Nephron (organoid): ENCODE data around the gene THBD.

ENCODE experiments used
- H3K27ac Mint-ChIP-seq, 3 experiments: 2 replicates each; pipeline ENCODE4 v1.8.0; 2020; ENCODE audit warnings: mixed read lengths in 3 of 3, mild to moderate bottlenecking in 2 of 3, moderate library complexity in 1 of 3
- H3K27me3 Mint-ChIP-seq: 2 replicates; pipeline ENCODE4 v1.8.0; 2021; ENCODE audit warnings: low read depth, mild to moderate bottlenecking, moderate library complexity, mixed read lengths
- H3K36me3 Mint-ChIP-seq: 2 replicates; pipeline ENCODE4 v1.8.0; 2020; ENCODE audit warnings: low read depth, mixed read lengths
- H3K4me1 Mint-ChIP-seq: 2 replicates; pipeline ENCODE4 v1.8.0; 2020; ENCODE audit warnings: mixed read lengths
- H3K4me3 Mint-ChIP-seq, 3 experiments: 2 replicates each; pipeline ENCODE4 v1.8.0; 2020; ENCODE audit warnings: mild to moderate bottlenecking in 3 of 3, mixed read lengths in 3 of 3, moderate library complexity in 2 of 3
- H3K9me3 Mint-ChIP-seq: 2 replicates; pipeline ENCODE4 v1.8.0; 2020; ENCODE audit warnings: mixed read lengths
- CTCF ChIP-seq, 3 experiments: fragments of 200-600 bp; sonication (generic); IDR thresholded peaks; one replicate each; pipeline ENCODE4 v1.5.0; 2021; ENCODE audit warnings: antibody characterized with exemption in 3 of 3; ENCODE audit not compliant: unreplicated experiment in 3 of 3

Gene THBD

DNA sequence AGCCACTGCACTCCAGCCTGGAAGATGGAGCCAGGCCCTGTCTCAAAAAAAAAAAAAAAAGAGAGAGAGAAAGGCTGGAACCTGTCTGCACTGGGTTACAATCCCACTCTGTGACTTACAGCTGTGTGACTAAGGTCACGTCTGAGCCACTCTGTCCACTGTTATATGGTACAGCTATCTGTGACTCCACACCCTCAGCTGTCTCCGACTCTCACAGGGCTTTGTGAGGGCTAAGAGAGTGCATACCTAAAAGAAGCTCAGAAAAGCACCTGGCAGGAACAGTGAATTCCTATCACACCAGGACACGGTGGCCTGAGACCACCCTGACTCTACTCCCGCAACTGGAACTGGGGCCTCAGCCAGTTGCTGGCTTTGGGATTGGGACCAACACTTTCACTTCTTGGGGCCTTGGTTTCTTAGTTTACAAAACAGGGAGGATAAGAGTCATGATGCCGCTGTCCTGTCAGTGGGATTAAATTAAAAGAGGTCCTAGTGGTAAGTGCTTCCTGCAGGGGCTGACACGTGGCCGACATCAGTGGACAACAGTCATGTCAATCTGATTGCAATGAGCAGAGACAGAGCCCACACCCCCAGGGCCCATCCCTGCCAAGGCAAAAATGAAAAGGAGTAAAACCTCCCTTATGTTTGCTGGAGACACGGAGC, 42.4 kb upstream of the THBD start:
- H3K9me3 Mint-ChIP-seq: no peaks in the 10 kb centered on the region
- H3K27me3 Mint-ChIP-seq: peaks cover 53% of the 10 kb centered on the region
- no peaks in the 10 kb centered on the region for H3K36me3 Mint-ChIP-seq
- TF ChIP-seq CTCF (IDR thresholded peaks at IDR 0.05; ENCODE audit: unreplicated experiment in 3 of 3): no peak
- peaks cover 18% of the 10 kb centered on the region for H3K4me1 Mint-ChIP-seq
- peak overlapping the region in 2 of 3 experiments; percentile 2 to 46 for H3K27ac Mint-ChIP-seq
- H3K4me3 Mint-ChIP-seq: no peak overlapping the region

GRCh38 chr20:23090878-23091277, 41.4 kb upstream of the THBD start:
- peaks cover 49% of the 10 kb centered on the region for H3K27me3 Mint-ChIP-seq
- no peaks in the 10 kb centered on the region for H3K9me3 Mint-ChIP-seq
- no peak overlapping the region for H3K4me3 Mint-ChIP-seq
- H3K36me3 Mint-ChIP-seq: no peaks in the 10 kb centered on the region
- TF ChIP-seq CTCF (IDR thresholded peaks at IDR 0.05; ENCODE audit: unreplicated experiment in 3 of 3): no peak
- no peak overlapping the region for H3K27ac Mint-ChIP-seq
- H3K4me1 Mint-ChIP-seq: peaks cover 26% of the 10 kb centered on the region

DNA sequence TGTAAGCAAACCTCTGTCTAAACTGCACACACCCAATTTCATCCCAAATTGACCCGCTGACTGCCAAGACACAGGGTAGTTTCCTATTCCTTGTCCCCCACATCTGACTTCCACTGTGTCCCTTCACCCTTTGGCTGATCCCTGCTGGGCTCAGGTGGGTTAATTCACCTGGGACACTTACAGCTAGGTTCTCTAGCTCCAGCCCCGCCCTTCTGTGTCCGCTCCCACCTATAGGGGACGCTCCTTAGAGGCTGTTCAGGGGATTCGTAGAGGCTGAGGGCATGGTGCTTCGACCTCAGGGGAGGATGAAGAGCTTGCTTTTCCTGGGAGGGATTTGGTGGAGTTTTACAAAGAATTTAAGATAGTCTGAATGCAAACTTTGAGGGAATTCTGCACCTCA, 40.7 kb upstream of the THBD start:
- no peak for TF ChIP-seq CTCF (IDR thresholded peaks at IDR 0.05; ENCODE audit: unreplicated experiment in 3 of 3)
- H3K36me3 Mint-ChIP-seq: no peaks in the 10 kb centered on the region
- H3K9me3 Mint-ChIP-seq: no peaks in the 10 kb centered on the region
- H3K27ac Mint-ChIP-seq: no peak overlapping the region
- no peak overlapping the region for H3K4me3 Mint-ChIP-seq
- peaks cover 26% of the 10 kb centered on the region for H3K4me1 Mint-ChIP-seq
- peaks cover 43% of the 10 kb centered on the region for H3K27me3 Mint-ChIP-seq

GRCh38 chr20:23088866-23089265, 39.4 kb upstream of the THBD start:
- Mint-ChIP-seq H3K9me3 (no peaks in the 10 kb centered on the region), H3K4me3 (no peak overlapping the region), H3K36me3 (no peaks in the 10 kb centered on the region), H3K27me3 (peaks cover 32% of the 10 kb centered on the region), H3K27ac (no peak overlapping the region), H3K4me1 (peaks cover 26% of the 10 kb centered on the region)
- TF ChIP-seq CTCF (IDR thresholded peaks at IDR 0.05; ENCODE audit: unreplicated experiment in 3 of 3): no peak

GRCh38 chr20:23087587-23088251, 38.2 kb upstream of the THBD start:
- H3K4me1 Mint-ChIP-seq: peaks cover 26% of the 10 kb centered on the region
- TF ChIP-seq CTCF (IDR thresholded peaks at IDR 0.05; ENCODE audit: unreplicated experiment in 3 of 3): no peak
- H3K9me3 Mint-ChIP-seq: no peaks in the 10 kb centered on the region
- no peaks in the 10 kb centered on the region for H3K36me3 Mint-ChIP-seq
- no peak overlapping the region for H3K27ac Mint-ChIP-seq
- H3K4me3 Mint-ChIP-seq: no peak overlapping the region
- peaks cover 39% of the 10 kb centered on the region for H3K27me3 Mint-ChIP-seq
